Measurements from ENCODE around the gene DNAJB2.
A peak's percentile ranks its signal among the peaks of the same experiment; 100 is the strongest.
"Not testable (repeated sequence)": the region's sequence is repeated elsewhere in the genome, so short reads cannot be mapped to it uniquely, and the experiment has no call there.

DNAJB2 gene

GRCh38 chr2:219286436-219287115 lies 7.4 kb downstream of the DNAJB2 start:
- DNase-seq: no peak

- DNase-seq: not testable (repeated sequence)
Measured at GRCh38 chr2:219287116-219287440, 7.9 kb downstream of the DNAJB2 start.

- DNase-seq: no peak
Measured at GRCh38 chr2:219287580-219288265, 8.6 kb downstream of the DNAJB2 start.

- DNase-seq: no peak
Measured at GRCh38 chr2:219289195-219289536, 10.0 kb downstream of the DNAJB2 start.

- DNase-seq: no peak
Measured at GRCh38 chr2:219289537-219290361, 10.6 kb downstream of the DNAJB2 start.

- DNase-seq: no peak
Measured at GRCh38 chr2:219290381-219291171, 11.4 kb downstream of the DNAJB2 start.

- DNase-seq: no peak
Measured at GRCh38 chr2:219291394-219291793, 12.2 kb downstream of the DNAJB2 start.

- DNase-seq: no peak
Measured at GRCh38 chr2:219291910-219292490, 12.8 kb downstream of the DNAJB2 start.

GRCh38 chr2:219292616-219293015 lies 13.4 kb downstream of the DNAJB2 start:
- no peak for DNase-seq

GRCh38 chr2:219293736-219294231 lies 14.6 kb downstream of the DNAJB2 start:
- DNase-seq: no peak

GRCh38 chr2:219294356-219295351 lies 15.5 kb downstream of the DNAJB2 start:
- DNase-seq: peak; percentile 89

- no peak for DNase-seq
Measured at GRCh38 chr2:219296142-219296541, 17.0 kb downstream of the DNAJB2 start.

GRCh38 chr2:219296631-219297391 lies 17.6 kb downstream of the DNAJB2 start:
- no peak for DNase-seq

GRCh38 chr2:219297766-219298456 lies 18.7 kb downstream of the DNAJB2 start:
- DNase-seq: no peak

- DNase-seq: peak; percentile 87
Measured at GRCh38 chr2:219298759-219299371, 19.7 kb downstream of the DNAJB2 start.

- no peak for DNase-seq
Measured at GRCh38 chr2:219299372-219299760, 20.2 kb downstream of the DNAJB2 start.

GRCh38 chr2:219300022-219300421 lies 20.9 kb downstream of the DNAJB2 start:
- no peak for DNase-seq

GRCh38 chr2:219302412-219302968 lies 23.3 kb downstream of the DNAJB2 start:
- no peak for DNase-seq

GRCh38 chr2:219304223-219304622 lies 25.1 kb downstream of the DNAJB2 start:
- DNase-seq: no peak

Data from stimulated activated CD4-positive, alpha-beta T cell treated with anti-CD3 and anti-CD28 coated beads, Interleukin-1b, Interleukin-23, amount 100 ng/mL, for 48 hours (primary cell).